Measurements from ENCODE around the gene CWC27.

DNA sequence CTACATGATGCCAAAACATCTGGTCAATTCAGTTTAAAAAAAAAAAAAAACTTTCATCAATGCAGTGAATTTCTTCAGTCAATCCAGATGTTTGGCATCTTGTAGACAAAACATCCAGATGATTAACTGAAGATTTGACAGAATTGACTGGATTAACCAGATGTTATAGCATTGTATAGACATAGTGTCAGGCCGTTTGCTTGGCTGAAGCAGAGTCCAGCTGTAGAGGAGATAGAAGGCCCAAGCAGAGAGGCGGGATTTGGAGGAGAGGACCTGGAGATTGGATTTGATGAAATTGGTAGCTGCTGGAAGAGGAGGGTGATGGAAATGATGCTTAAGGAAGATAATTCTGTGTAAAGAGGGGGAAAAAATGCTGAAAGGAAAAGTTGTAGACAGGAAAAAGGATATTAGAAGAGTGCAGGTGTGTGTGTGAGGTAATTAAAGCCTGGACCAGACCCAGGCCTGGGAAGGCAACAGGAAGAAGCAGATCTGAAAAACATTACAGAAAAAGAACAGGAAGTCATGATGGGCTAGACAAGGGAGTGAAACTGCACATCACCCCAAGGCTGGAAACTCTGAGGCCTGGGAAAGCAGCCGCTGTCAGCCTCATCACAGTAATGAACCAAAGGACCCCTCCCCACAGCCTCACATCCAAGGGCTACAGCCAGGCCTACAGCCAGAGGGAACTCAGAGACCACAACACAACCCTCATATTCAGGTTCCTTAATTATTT is 258.3 kb downstream of the CWC27 start:
- TF ChIP-seq POLR2AphosphoS5 (IDR thresholded peaks at IDR 0.05; ENCODE audit: low read depth, low read length): no peak
- no peak for TF ChIP-seq TAF1 (IDR thresholded peaks at IDR 0.05; ENCODE audit: borderline replicate concordance, low read depth, low read length)
